ENCODE data around the gene MAN2A2.
A peak's percentile ranks its signal among the peaks of the same experiment; 100 is the strongest.

Gene MAN2A2

GRCh38 chr15:90862964-90863778, 39.9 kb upstream of the MAN2A2 start:
- no peak overlapping the region for H3K4me2 ChIP-seq (ENCODE audit: low read length)
- no CpG with 5 or more reads among the region's 5 CpGs for WGBS (ENCODE audit: extremely low coverage, insufficient coverage, insufficient read length)
- peak overlapping the region; percentile 51 for H2BK12ac ChIP-seq (ENCODE audit: low read length)
- no peaks in the 10 kb centered on the region for H3K27me3 ChIP-seq (ENCODE audit: insufficient read depth, low read length)
- no peak overlapping the region for H3K4ac ChIP-seq (ENCODE audit: low read depth, low read length)
- no peak overlapping the region for H2BK120ac ChIP-seq (ENCODE audit: insufficient read depth, low read length, poor library complexity)
- H2AFZ ChIP-seq (ENCODE audit: insufficient read depth, low read length, poor library complexity), result no peak overlapping the region
- no peak overlapping the region for H3K23ac ChIP-seq (ENCODE audit: low read length)
- H3K9me3 ChIP-seq (ENCODE audit: insufficient read depth, low read depth, low read length), result peaks cover 2% of the 10 kb centered on the region
- H3K4me1 ChIP-seq (ENCODE audit: control insufficient read depth in 1 of 2, insufficient read depth in 2 of 2, low read length in 2 of 2), result peaks cover 15 to 19% of the 10 kb centered on the region in 2 experiments
- H3K18ac ChIP-seq (ENCODE audit: low read length), result no peak overlapping the region
- H3K4me3 ChIP-seq (ENCODE audit: low read depth, low read length), result no peak overlapping the region
- H4K91ac ChIP-seq (ENCODE audit: low read depth, low read length), result no peak overlapping the region
- H2AK5ac ChIP-seq (ENCODE audit: low read length), result peak overlapping the region; percentile 78
- H3K14ac ChIP-seq (ENCODE audit: low read length), result no peak overlapping the region
- no peaks in the 10 kb centered on the region for H3K79me2 ChIP-seq (ENCODE audit: control insufficient read depth, insufficient read depth, low read length, poor library complexity)
- no peaks in the 10 kb centered on the region for H3K36me3 ChIP-seq (ENCODE audit: control insufficient read depth in 1 of 2, insufficient read depth in 2 of 2, low read length in 2 of 2)
- no peak overlapping the region for H4K12ac ChIP-seq (ENCODE audit: low read depth, low read length)
- DNase-seq, result no peak
- no peak overlapping the region for H3K27ac ChIP-seq (ENCODE audit: low read depth, low read length)
- H4K8ac ChIP-seq (ENCODE audit: low read depth, low read length), result no peak overlapping the region
- H3K79me1 ChIP-seq (ENCODE audit: low read length), result peaks cover 11% of the 10 kb centered on the region
- no peak overlapping the region for H3K9ac ChIP-seq (ENCODE audit: low read length)
- H2BK5ac ChIP-seq (ENCODE audit: low read depth, low read length, poor library complexity), result no peak overlapping the region

GRCh38 chr15:90863987-90864386, 39.1 kb upstream of the MAN2A2 start:
- H3K27me3 ChIP-seq (ENCODE audit: insufficient read depth, low read length), result no peaks in the 10 kb centered on the region
- H3K18ac ChIP-seq (ENCODE audit: low read length), result no peak overlapping the region
- peaks cover 22 to 26% of the 10 kb centered on the region in 2 experiments for H3K4me1 ChIP-seq (ENCODE audit: control insufficient read depth in 1 of 2, insufficient read depth in 2 of 2, low read length in 2 of 2)
- no peak overlapping the region for H3K9ac ChIP-seq (ENCODE audit: low read length)
- no peak overlapping the region for H3K27ac ChIP-seq (ENCODE audit: low read depth, low read length)
- no CpG with 5 or more reads among the region's 4 CpGs for WGBS (ENCODE audit: extremely low coverage, insufficient coverage, insufficient read length)
- H3K79me2 ChIP-seq (ENCODE audit: control insufficient read depth, insufficient read depth, low read length, poor library complexity), result no peaks in the 10 kb centered on the region
- no peak overlapping the region for H2BK12ac ChIP-seq (ENCODE audit: low read length)
- no peak overlapping the region for H2AFZ ChIP-seq (ENCODE audit: insufficient read depth, low read length, poor library complexity)
- no peak overlapping the region for H4K91ac ChIP-seq (ENCODE audit: low read depth, low read length)
- no peak overlapping the region for H3K4me3 ChIP-seq (ENCODE audit: low read depth, low read length)
- peaks cover 16% of the 10 kb centered on the region for H3K79me1 ChIP-seq (ENCODE audit: low read length)
- H2BK120ac ChIP-seq (ENCODE audit: insufficient read depth, low read length, poor library complexity), result no peak overlapping the region
- peaks cover 2% of the 10 kb centered on the region for H3K9me3 ChIP-seq (ENCODE audit: insufficient read depth, low read depth, low read length)
- no peak overlapping the region for H4K8ac ChIP-seq (ENCODE audit: low read depth, low read length)
- no peaks in the 10 kb centered on the region for H3K36me3 ChIP-seq (ENCODE audit: control insufficient read depth in 1 of 2, insufficient read depth in 2 of 2, low read length in 2 of 2)
- no peak overlapping the region for H2AK5ac ChIP-seq (ENCODE audit: low read length)
- no peak overlapping the region for H4K12ac ChIP-seq (ENCODE audit: low read depth, low read length)
- H2BK5ac ChIP-seq (ENCODE audit: low read depth, low read length, poor library complexity), result no peak overlapping the region
- no peak overlapping the region for H3K23ac ChIP-seq (ENCODE audit: low read length)
- H3K4ac ChIP-seq (ENCODE audit: low read depth, low read length), result no peak overlapping the region
- DNase-seq, result no peak
- no peak overlapping the region for H3K14ac ChIP-seq (ENCODE audit: low read length)
- H3K4me2 ChIP-seq (ENCODE audit: low read length), result no peak overlapping the region

GRCh38 chr15:90864507-90864906, 38.6 kb upstream of the MAN2A2 start:
- Histone ChIP-seq H3K23ac (ENCODE audit: low read length) (no peak overlapping the region), H3K4me2 (ENCODE audit: low read length) (no peak overlapping the region), H2BK120ac (ENCODE audit: insufficient read depth, low read length, poor library complexity) (no peak overlapping the region), H3K9me3 (ENCODE audit: insufficient read depth, low read depth, low read length) (peaks cover 2% of the 10 kb centered on the region), H2AFZ (ENCODE audit: insufficient read depth, low read length, poor library complexity) (no peak overlapping the region), H2BK5ac (ENCODE audit: low read depth, low read length, poor library complexity) (no peak overlapping the region), H3K18ac (ENCODE audit: low read length) (no peak overlapping the region), H3K9ac (ENCODE audit: low read length) (no peak overlapping the region), H2AK5ac (ENCODE audit: low read length) (no peak overlapping the region), H3K79me2 (ENCODE audit: control insufficient read depth, insufficient read depth, low read length, poor library complexity) (no peaks in the 10 kb centered on the region), H4K12ac (ENCODE audit: low read depth, low read length) (no peak overlapping the region), H3K27ac (ENCODE audit: low read depth, low read length) (no peak overlapping the region), H3K27me3 (ENCODE audit: insufficient read depth, low read length) (no peaks in the 10 kb centered on the region), H3K4me3 (ENCODE audit: low read depth, low read length) (no peak overlapping the region), H4K91ac (ENCODE audit: low read depth, low read length) (no peak overlapping the region), H3K14ac (ENCODE audit: low read length) (no peak overlapping the region), H2BK12ac (ENCODE audit: low read length) (no peak overlapping the region), H3K79me1 (ENCODE audit: low read length) (peaks cover 21% of the 10 kb centered on the region), H4K8ac (ENCODE audit: low read depth, low read length) (no peak overlapping the region), H3K36me3 (ENCODE audit: control insufficient read depth in 1 of 2, insufficient read depth in 2 of 2, low read length in 2 of 2) (no peaks in the 10 kb centered on the region), H3K4me1 (ENCODE audit: control insufficient read depth in 1 of 2, insufficient read depth in 2 of 2, low read length in 2 of 2) (peaks cover 22 to 24% of the 10 kb centered on the region in 2 experiments), H3K4ac (ENCODE audit: low read depth, low read length) (peak overlapping the region; percentile 23)
- WGBS (ENCODE audit: extremely low coverage, insufficient coverage, insufficient read length), result no CpG with 5 or more reads among the region's 10 CpGs
- DNase-seq, result peak in 1 of 2 donors; percentile 36

GRCh38 chr15:90865702-90866101, 37.4 kb upstream of the MAN2A2 start:
- Histone ChIP-seq H4K8ac (ENCODE audit: low read depth, low read length) (no peak overlapping the region), H3K79me1 (ENCODE audit: low read length) (peaks cover 24% of the 10 kb centered on the region), H3K27ac (ENCODE audit: low read depth, low read length) (no peak overlapping the region), H2BK12ac (ENCODE audit: low read length) (no peak overlapping the region), H2BK120ac (ENCODE audit: insufficient read depth, low read length, poor library complexity) (no peak overlapping the region), H3K9me3 (ENCODE audit: insufficient read depth, low read depth, low read length) (peaks cover 2% of the 10 kb centered on the region), H3K23ac (ENCODE audit: low read length) (no peak overlapping the region), H4K91ac (ENCODE audit: low read depth, low read length) (no peak overlapping the region), H3K4me1 (ENCODE audit: control insufficient read depth in 1 of 2, insufficient read depth in 2 of 2, low read length in 2 of 2) (peaks cover 23 to 25% of the 10 kb centered on the region in 2 experiments), H4K12ac (ENCODE audit: low read depth, low read length) (no peak overlapping the region), H3K79me2 (ENCODE audit: control insufficient read depth, insufficient read depth, low read length, poor library complexity) (peaks cover 3% of the 10 kb centered on the region), H2BK5ac (ENCODE audit: low read depth, low read length, poor library complexity) (no peak overlapping the region), H2AK5ac (ENCODE audit: low read length) (peak overlapping the region; percentile 40), H3K14ac (ENCODE audit: low read length) (no peak overlapping the region), H3K4me2 (ENCODE audit: low read length) (no peak overlapping the region), H3K4ac (ENCODE audit: low read depth, low read length) (no peak overlapping the region), H3K27me3 (ENCODE audit: insufficient read depth, low read length) (no peaks in the 10 kb centered on the region), H3K9ac (ENCODE audit: low read length) (no peak overlapping the region), H3K4me3 (ENCODE audit: low read depth, low read length) (no peak overlapping the region), H2AFZ (ENCODE audit: insufficient read depth, low read length, poor library complexity) (no peak overlapping the region), H3K18ac (ENCODE audit: low read length) (no peak overlapping the region), H3K36me3 (ENCODE audit: control insufficient read depth in 1 of 2, insufficient read depth in 2 of 2, low read length in 2 of 2) (no peaks in the 10 kb centered on the region)
- no peak for DNase-seq
- WGBS (ENCODE audit: extremely low coverage, insufficient coverage, insufficient read length), result no CpG with 5 or more reads among the region's 4 CpGs
